Gastroesophageal sphincter (tissue), 4 donors: ENCODE results near the gene OSTF1. TPM values are rescaled to one million over a fixed set of nuclear protein-coding genes. Genes with fewer than 3 reads are reported as not detected.
A peak's percentile ranks its signal among the peaks of the same experiment; 100 is the strongest.

Experiments used
- ATAC-seq: fragments of 150-250 bp; one replicate; pipeline ENCODE4 v1.9.1; 2016; ENCODE audit warnings: mild to moderate bottlenecking, moderate library complexity
- H3K27ac ChIP-seq, 4 donors: fragments of 200-600 bp; sonication (generic) in 3 of 4; 1 replicate in 3 of 4; 2 replicates in 1 of 4; pipeline ENCODE4 v1.5.1; 2016 to 2019
- H3K27me3 ChIP-seq: fragments of 200-600 bp; sonication (generic); one replicate; pipeline ENCODE4 v1.5.1; 2019
- H3K36me3 ChIP-seq, 2 donors: fragments of 200-600 bp; sonication (generic); one replicate each; pipeline ENCODE4 v1.5.1; 2019; ENCODE audit warnings: control low read depth in 1 of 2
- H3K4me1 ChIP-seq, 3 donors: fragments of 200-600 bp; sonication (generic); 1 replicate in 2 of 3; 2 replicates in 1 of 3; pipeline ENCODE4 v1.5.1; 2016 to 2019; ENCODE audit warnings: control low read depth in 2 of 3
- H3K4me3 ChIP-seq, 2 donors: fragments of 200-600 bp; sonication (generic); one replicate each; pipeline ENCODE4 v1.5.1; 2019; ENCODE audit warnings: mild to moderate bottlenecking in 1 of 2, moderate library complexity in 1 of 2
- H3K9me3 ChIP-seq, 3 donors: fragments of 200-600 bp; sonication (generic); one replicate each; pipeline ENCODE4 v1.5.1; 2017 to 2019; ENCODE audit warnings: control low read depth in 2 of 3
- EP300 ChIP-seq: sonication (generic); formaldehyde crosslinking; IDR thresholded peaks from one replicate; pipeline ENCODE4 v1.6.1; 2017; ENCODE audit warnings: antibody characterized with exemption, mild to moderate bottlenecking
- POLR2A ChIP-seq, 2 donors: fragments of 450-650 bp; IDR thresholded peaks; one replicate each; pipeline ENCODE4 v1.6.1; 2017; ENCODE audit warnings: antibody characterized with exemption in 2 of 2, mild to moderate bottlenecking in 2 of 2, moderate library complexity in 1 of 2
- POLR2AphosphoS5 ChIP-seq: sonication (generic); formaldehyde crosslinking; IDR thresholded peaks from one replicate; pipeline ENCODE4 v1.6.1; 2017; ENCODE audit warnings: antibody characterized with exemption
- WGBS, 2 donors: methylation state at CpG; one replicate each; pipeline ENCODE4 v1.1.5; 2018; ENCODE audit warnings: low coverage in 1 of 2; 5-methylcytosine and 5-hydroxymethylcytosine counted together
- total RNA-seq, 4 donors: library from RNA; depleted of rRNA; stranded (reverse); fragments of >200 nt; gene quantifications; one replicate each; pipeline ENCODE4 v1.1.0, GENCODE V29; 2016
- TF ChIP-seq, protein P1 (sequence below), 4 experiments: fragments of 200-600 bp in 2 of 4; fragments of 450-650 bp in 2 of 4; sonication (generic) in 1 of 4; IDR thresholded peaks; one replicate each; pipeline ENCODE4 v1.5.1; 2017 to 2019; ENCODE audit warnings: antibody characterized with exemption in 4 of 4, mild to moderate bottlenecking in 2 of 4, moderate library complexity in 2 of 4

Gene OSTF1
- total RNA-seq, 4 donors from 2014 or later, result 9.7 to 37.6 (median 28.5) TPM

DNA sequence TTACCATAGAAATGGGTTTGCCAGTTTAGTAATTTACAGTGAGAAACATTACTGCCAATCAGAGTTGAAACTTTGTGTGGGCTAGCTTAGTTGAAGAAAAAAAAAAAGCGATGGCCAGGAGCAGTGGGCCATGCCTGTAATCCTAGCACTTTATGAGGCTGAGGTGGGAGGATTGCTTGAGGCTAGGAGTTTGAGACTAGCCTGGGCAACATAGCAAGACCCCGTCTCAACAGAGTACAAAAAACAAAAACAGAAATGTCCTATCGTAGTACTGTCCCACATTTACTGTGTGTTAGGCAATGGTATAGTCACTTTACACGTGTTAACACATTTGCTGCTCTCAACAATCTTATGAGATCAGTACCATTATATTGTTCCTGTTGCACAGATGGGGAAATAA is 2.3 kb downstream of the OSTF1 start:
- Histone ChIP-seq H3K4me1 (peaks cover 0 to 60% (median 0%) of the 10 kb centered on the region in 3 donors), H3K36me3 (no peaks in the 10 kb centered on the region), H3K9me3 (no peaks in the 10 kb centered on the region), H3K27ac (no peak overlapping the region), H3K4me3 (no peak overlapping the region), H3K27me3 (no peaks in the 10 kb centered on the region)
- ATAC-seq, result no peak
- TF ChIP-seq POLR2AphosphoS5, result no peak
- TF ChIP-seq EP300, result no peak
- TF ChIP-seq POLR2A (IDR thresholded peaks at IDR 0.05), result no peak
- TF ChIP-seq, protein P1, sequence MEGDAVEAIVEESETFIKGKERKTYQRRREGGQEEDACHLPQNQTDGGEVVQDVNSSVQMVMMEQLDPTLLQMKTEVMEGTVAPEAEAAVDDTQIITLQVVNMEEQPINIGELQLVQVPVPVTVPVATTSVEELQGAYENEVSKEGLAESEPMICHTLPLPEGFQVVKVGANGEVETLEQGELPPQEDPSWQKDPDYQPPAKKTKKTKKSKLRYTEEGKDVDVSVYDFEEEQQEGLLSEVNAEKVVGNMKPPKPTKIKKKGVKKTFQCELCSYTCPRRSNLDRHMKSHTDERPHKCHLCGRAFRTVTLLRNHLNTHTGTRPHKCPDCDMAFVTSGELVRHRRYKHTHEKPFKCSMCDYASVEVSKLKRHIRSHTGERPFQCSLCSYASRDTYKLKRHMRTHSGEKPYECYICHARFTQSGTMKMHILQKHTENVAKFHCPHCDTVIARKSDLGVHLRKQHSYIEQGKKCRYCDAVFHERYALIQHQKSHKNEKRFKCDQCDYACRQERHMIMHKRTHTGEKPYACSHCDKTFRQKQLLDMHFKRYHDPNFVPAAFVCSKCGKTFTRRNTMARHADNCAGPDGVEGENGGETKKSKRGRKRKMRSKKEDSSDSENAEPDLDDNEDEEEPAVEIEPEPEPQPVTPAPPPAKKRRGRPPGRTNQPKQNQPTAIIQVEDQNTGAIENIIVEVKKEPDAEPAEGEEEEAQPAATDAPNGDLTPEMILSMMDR (IDR thresholded peaks at IDR 0.05), result no peak
- WGBS, 2 donors, result 87 to 94% methylated on average over 4 of the region's 4 CpGs

GRCh38 chr9:75092766-75093165 is 4.5 kb downstream of the OSTF1 start:
- Histone ChIP-seq H3K9me3 (no peaks in the 10 kb centered on the region), H3K4me1 (peaks cover 0 to 50% (median 0%) of the 10 kb centered on the region in 3 donors), H3K27ac (no peak overlapping the region), H3K36me3 (no peaks in the 10 kb centered on the region), H3K4me3 (no peak overlapping the region), H3K27me3 (no peaks in the 10 kb centered on the region)
- WGBS, 2 donors, result 84 to 89% methylated on average over 4 of the region's 4 CpGs
- no peak for ATAC-seq
- TF ChIP-seq POLR2AphosphoS5 (no peak), EP300 (no peak), POLR2A (IDR thresholded peaks at IDR 0.05) (no peak)
- TF ChIP-seq, protein P1 (IDR thresholded peaks at IDR 0.05), result no peak

DNA sequence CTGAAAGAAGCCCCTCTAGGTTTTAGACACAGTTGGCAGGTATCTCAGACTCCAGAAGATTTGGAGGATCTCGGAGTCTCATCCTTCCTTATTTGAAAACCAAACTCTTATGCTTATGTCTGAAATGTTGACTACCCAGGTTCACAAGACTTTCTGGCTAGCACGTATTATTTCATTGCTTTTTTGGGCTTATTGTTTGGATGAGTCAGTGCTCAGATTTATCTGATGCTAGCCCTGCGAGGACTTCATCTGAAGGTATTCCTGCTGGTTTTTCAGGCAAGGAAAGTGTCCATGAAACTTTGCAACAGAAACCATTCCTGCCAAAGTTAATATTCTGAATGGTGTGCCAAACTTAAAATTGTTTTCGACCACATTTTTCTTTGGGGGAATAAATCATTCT is 8.5 kb downstream of the OSTF1 start:
- Histone ChIP-seq H3K27me3 (no peaks in the 10 kb centered on the region), H3K27ac (no peak overlapping the region), H3K4me3 (no peak overlapping the region), H3K4me1 (peaks cover 0 to 37% (median 6%) of the 10 kb centered on the region in 3 donors), H3K36me3 (no peaks in the 10 kb centered on the region), H3K9me3 (no peaks in the 10 kb centered on the region)
- no peak for ATAC-seq
- WGBS, 2 donors, result 58 to 68% methylated on average over 4 of the region's 4 CpGs
- no peak for TF ChIP-seq POLR2AphosphoS5
- no peak for TF ChIP-seq POLR2A (IDR thresholded peaks at IDR 0.05)
- TF ChIP-seq, protein P1 (IDR thresholded peaks at IDR 0.05), result no peak
- no peak for TF ChIP-seq EP300

- ATAC-seq, result no peak
- Histone ChIP-seq H3K27ac (peak overlapping the region in 2 of 4 donors; percentile 7 to 25), H3K4me3 (no peak overlapping the region), H3K27me3 (no peaks in the 10 kb centered on the region), H3K4me1 (peaks cover 0 to 37% (median 6%) of the 10 kb centered on the region in 3 donors), H3K36me3 (no peaks in the 10 kb centered on the region), H3K9me3 (no peaks in the 10 kb centered on the region)
- 40 to 49% methylated on average over 3 of the region's 9 CpGs for WGBS, 2 donors
- TF ChIP-seq, protein P1 (IDR thresholded peaks at IDR 0.05), result no peak
- no peak for TF ChIP-seq EP300
- no peak for TF ChIP-seq POLR2A (IDR thresholded peaks at IDR 0.05)
- TF ChIP-seq POLR2AphosphoS5, result no peak
Observed at GRCh38 chr9:75101004-75101588, 12.8 kb downstream of the OSTF1 start.

DNA sequence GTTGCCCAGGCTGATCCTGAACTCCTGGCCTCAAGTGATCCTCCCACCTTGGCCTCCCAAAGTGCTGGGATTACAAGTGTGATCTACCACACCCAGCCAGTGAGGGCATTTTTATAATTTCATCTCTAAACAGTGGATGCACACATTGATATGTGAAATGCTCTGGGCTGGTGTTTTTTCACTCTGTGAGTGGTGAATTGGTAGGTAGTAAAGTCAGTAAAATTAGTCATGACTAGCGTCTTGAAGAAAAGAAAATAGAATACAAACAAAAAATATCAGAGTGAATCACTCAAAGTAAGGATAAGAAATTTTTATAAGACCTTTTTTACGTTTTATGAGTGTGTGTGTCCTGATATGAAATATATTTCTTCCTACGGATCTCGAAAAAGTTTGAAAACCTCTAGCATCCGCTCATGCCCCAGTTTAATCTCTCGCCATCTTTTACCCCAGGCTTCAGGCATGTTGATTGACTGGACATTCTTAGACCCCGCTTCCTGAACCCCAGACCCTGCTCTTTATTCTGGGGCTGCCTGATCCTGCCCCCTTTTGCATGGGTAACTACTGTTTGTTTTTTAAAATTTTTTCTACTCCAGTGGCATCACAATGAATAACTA is 14.0 kb downstream of the OSTF1 start:
- H3K27ac ChIP-seq, result no peak overlapping the region
- no peak for ATAC-seq
- H3K4me3 ChIP-seq, result no peak overlapping the region
- peaks cover 0 to 31% (median 6%) of the 10 kb centered on the region in 3 donors for H3K4me1 ChIP-seq
- no peaks in the 10 kb centered on the region for H3K27me3 ChIP-seq
- H3K36me3 ChIP-seq, result no peaks in the 10 kb centered on the region
- TF ChIP-seq, protein P1 (IDR thresholded peaks at IDR 0.05), result no peak
- 92 to 98% methylated on average over 5 to 7 of the region's 7 CpGs for WGBS, 2 donors
- no peaks in the 10 kb centered on the region for H3K9me3 ChIP-seq
